ENCODE data around the gene DIPK1B. TPM values are rescaled to one million over a fixed set of nuclear protein-coding genes. Genes with fewer than 3 reads are reported as not detected.

The DIPK1B gene
- total RNA-seq, 4 donors from 2014 or later = 7.8 to 24.4 (median 11.2) TPM

- H3K36me3 ChIP-seq = peaks cover 0 to 18% of the 10 kb centered on the region in 2 donors
- peak overlapping the region in 3 of 4 donors; percentile 12 to 54 (median 54) for H3K27ac ChIP-seq
- no peak for TF ChIP-seq POLR2AphosphoS5 (IDR thresholded peaks at IDR 0.05)
- no peak for TF ChIP-seq POLR2A (IDR thresholded peaks at IDR 0.05)
- no peak for TF ChIP-seq EP300 (IDR thresholded peaks at IDR 0.05)
- no peak for TF ChIP-seq CTCF (IDR thresholded peaks at IDR 0.05)
- H3K9me3 ChIP-seq = no peaks in the 10 kb centered on the region
- WGBS, 2 donors (ENCODE audit: low coverage in 1 of 2) = no CpG with 5 or more reads among the region's 23 CpGs
- peak overlapping the region in 1 of 2 donors; percentile 57 for H3K4me3 ChIP-seq
- H3K27me3 ChIP-seq = peaks cover 63% of the 10 kb centered on the region
- ATAC-seq = no peak
- H3K4me1 ChIP-seq = peaks cover 0 to 25% (median 10%) of the 10 kb centered on the region in 3 donors
Measured at GRCh38 chr9:136668983-136669790, 43.2 kb upstream of the DIPK1B start.

- Histone ChIP-seq H3K4me3 (peak overlapping the region in 1 of 2 donors; percentile 57), H3K4me1 (peaks cover 0 to 23% (median 10%) of the 10 kb centered on the region in 3 donors), H3K36me3 (peaks cover 0 to 25% of the 10 kb centered on the region in 2 donors), H3K27ac (peak overlapping the region in 2 of 4 donors; percentile 12 to 54), H3K27me3 (peaks cover 56% of the 10 kb centered on the region), H3K9me3 (no peaks in the 10 kb centered on the region)
- no peak for ATAC-seq
- TF ChIP-seq EP300 (IDR thresholded peaks at IDR 0.05) (no peak), POLR2A (IDR thresholded peaks at IDR 0.05) (no peak), CTCF (IDR thresholded peaks at IDR 0.05) (no peak), POLR2AphosphoS5 (IDR thresholded peaks at IDR 0.05) (no peak)
- no CpG with 5 or more reads among the region's 23 CpGs for WGBS, 2 donors (ENCODE audit: low coverage in 1 of 2)
Measured at GRCh38 chr9:136669791-136670464, 42.4 kb upstream of the DIPK1B start.

DNA sequence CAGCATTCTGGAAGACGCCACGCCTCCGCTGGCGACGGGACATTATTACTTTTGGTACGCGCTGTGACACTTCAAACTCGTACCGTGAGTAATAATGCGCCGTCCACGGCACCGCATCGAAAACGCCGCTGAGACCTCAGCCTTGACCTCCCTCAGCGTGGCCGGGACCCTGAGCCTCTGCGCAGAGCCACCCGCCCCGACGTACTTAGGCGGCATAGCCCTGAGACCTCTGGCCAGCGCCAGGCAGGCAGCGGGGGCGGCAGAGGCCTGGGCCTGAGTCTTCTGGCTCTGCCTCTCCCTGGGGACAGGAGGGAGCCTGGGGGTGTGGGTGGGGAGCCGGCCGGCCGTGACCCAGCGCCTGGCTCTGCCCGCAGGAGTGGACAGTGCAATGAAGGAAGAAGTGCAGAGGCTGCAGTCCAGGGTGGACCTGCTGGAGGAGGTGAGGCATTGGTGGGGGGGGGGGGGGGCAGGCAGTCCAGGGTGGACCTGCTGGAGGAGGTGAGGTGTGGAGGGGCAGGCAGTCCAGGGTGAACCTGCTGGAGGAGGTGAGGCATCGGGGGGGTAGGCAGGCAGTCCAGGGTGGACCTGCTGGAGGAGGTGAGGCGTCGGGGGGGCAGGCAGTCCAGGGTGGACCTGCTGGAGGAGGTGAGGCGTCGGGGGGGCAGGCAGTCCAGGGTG is 41.7 kb upstream of the DIPK1B start:
- Histone ChIP-seq H3K36me3 (peaks cover 0 to 32% of the 10 kb centered on the region in 2 donors), H3K27ac (peak overlapping the region in 1 of 4 donors; percentile 19), H3K4me3 (peak overlapping the region in 1 of 2 donors; percentile 57), H3K9me3 (no peaks in the 10 kb centered on the region), H3K4me1 (peaks cover 0 to 17% (median 5%) of the 10 kb centered on the region in 3 donors), H3K27me3 (peaks cover 50% of the 10 kb centered on the region)
- TF ChIP-seq POLR2AphosphoS5 (IDR thresholded peaks at IDR 0.05) = no peak
- no peak for ATAC-seq
- WGBS, 2 donors (ENCODE audit: low coverage in 1 of 2) = no CpG with 5 or more reads among the region's 36 CpGs

GRCh38 chr9:136671254-136671614 is 41.1 kb upstream of the DIPK1B start:
- ATAC-seq = no peak
- Histone ChIP-seq H3K27me3 (peaks cover 46% of the 10 kb centered on the region), H3K4me3 (no peak overlapping the region), H3K27ac (no peak overlapping the region), H3K4me1 (peaks cover 0 to 14% (median 5%) of the 10 kb centered on the region in 3 donors), H3K36me3 (peaks cover 0 to 37% of the 10 kb centered on the region in 2 donors), H3K9me3 (no peaks in the 10 kb centered on the region)
- WGBS, 2 donors (ENCODE audit: low coverage in 1 of 2) = no CpG with 5 or more reads among the region's 12 CpGs
- TF ChIP-seq POLR2AphosphoS5 (IDR thresholded peaks at IDR 0.05) = no peak
- no peak for TF ChIP-seq POLR2A (IDR thresholded peaks at IDR 0.05)
- TF ChIP-seq EP300 (IDR thresholded peaks at IDR 0.05) = no peak
- no peak for TF ChIP-seq CTCF (IDR thresholded peaks at IDR 0.05)
